ENCODE results near the gene S100A6.
A peak's percentile ranks its signal among the peaks of the same experiment; 100 is the strongest.
"Not testable (repeated sequence)": the region's sequence is repeated elsewhere in the genome, so short reads cannot be mapped to it uniquely, and the experiment has no call there.

S100A6 gene

GRCh38 chr1:153535242-153536011 is at the start of gene S100A6:
TSS of gene S100A6 (minus strand) at chr1:153535991. CDS start at chr1:153535339, 652 bp downstream.
- peak; percentile 25 for TF ChIP-seq CTCF (IDR thresholded peaks at IDR 0.05; ENCODE audit: insufficient read depth, low read length, missing control alignments)
- no peak for DNase-seq (ENCODE audit: low read depth, low spot score)
- ChIA-PET POLR2A (interaction anchor here (0.6 to 5.5 kb wide), 19 partner anchors 10 to 118 kb away, joined by 3 to 128 read pairs (median 5); partner anchors contain the start of genes CHTOP, S100A13, S100A16 and S100A2), CTCF (interaction anchor here (0.8 to 14.8 kb wide), 10 partner anchors 10 to 183 kb away, joined by 3 to 333 read pairs (median 39); partner anchors contain the start of genes S100A1, S100A13, S100A16 and S100A2)
- H3K4me3 ChIP-seq (ENCODE audit: low read depth, low read length) = peak within 1 kb of the TSS; percentile 99

- CTCF ChIA-PET = interaction anchor here (0.9 to 2.9 kb wide), 5 partner anchors 13 to 74 kb away, joined by 3 to 14 read pairs (median 4); partner anchors contain the start of gene S100A13
- TF ChIP-seq CTCF (IDR thresholded peaks at IDR 0.05; ENCODE audit: insufficient read depth, low read length, missing control alignments) = no peak
- POLR2A ChIA-PET = no interaction called here
- H3K4me3 ChIP-seq (ENCODE audit: low read depth, low read length) = no peak overlapping the region
- DNase-seq (ENCODE audit: low read depth, low spot score) = no peak
Observed at GRCh38 chr1:153585006-153585405, 49.2 kb upstream of the S100A6 start.

- TF ChIP-seq CTCF (IDR thresholded peaks at IDR 0.05; ENCODE audit: insufficient read depth, low read length, missing control alignments) = no peak
- ChIA-PET CTCF (interaction anchor here (0.7 to 2.9 kb wide), 4 partner anchors 11 to 51 kb away, joined by 3 to 10 read pairs (median 3); no protein-coding TSS in a partner anchor), POLR2A (interaction anchor here (1.1 kb wide), 1 partner anchor 50 kb away, joined by 3 read pairs; no protein-coding TSS in a partner anchor)
- no peak for DNase-seq (ENCODE audit: low read depth, low spot score)
- no peak overlapping the region for H3K4me3 ChIP-seq (ENCODE audit: low read depth, low read length)
Observed at GRCh38 chr1:153583976-153584375, 48.2 kb upstream of the S100A6 start.

- ChIA-PET POLR2A (interaction anchor here (1.1 kb wide), 1 partner anchor 49 kb away, joined by 3 read pairs; no protein-coding TSS in a partner anchor), CTCF (interaction anchor here (1.0 to 2.9 kb wide), 2 partner anchors 15 to 50 kb away, joined by 3 to 10 read pairs; no protein-coding TSS in a partner anchor)
- DNase-seq (ENCODE audit: low read depth, low spot score); H3K4me3 ChIP-seq (ENCODE audit: low read depth, low read length): not testable (repeated sequence)
Observed at GRCh38 chr1:153583514-153583913, 47.7 kb upstream of the S100A6 start.

GRCh38 chr1:153582836-153583235 is 47.0 kb upstream of the S100A6 start:
- H3K4me3 ChIP-seq (ENCODE audit: low read depth, low read length); POLR2A ChIA-PET; DNase-seq (ENCODE audit: low read depth, low spot score); CTCF ChIA-PET: not testable (repeated sequence)

- H3K4me3 ChIP-seq (ENCODE audit: low read depth, low read length) = no peak overlapping the region
- no peak for TF ChIP-seq CTCF (IDR thresholded peaks at IDR 0.05; ENCODE audit: insufficient read depth, low read length, missing control alignments)
- ChIA-PET POLR2A (no interaction called here), CTCF (interaction anchor here (0.8 to 4.2 kb wide), 4 partner anchors 10 to 68 kb away, joined by 3 to 26 read pairs (median 12); no protein-coding TSS in a partner anchor)
- DNase-seq (ENCODE audit: low read depth, low spot score) = no peak
Observed at GRCh38 chr1:153578936-153579335, 43.1 kb upstream of the S100A6 start.

- CTCF ChIA-PET = interaction anchor here (1.0 to 4.2 kb wide), 8 partner anchors 10 to 89 kb away, joined by 3 to 26 read pairs (median 4); no protein-coding TSS in a partner anchor
- POLR2A ChIA-PET = interaction anchor here (1.7 kb wide), 1 partner anchor 49 kb away, joined by 8 read pairs; the partner anchor contains the start of genes S100A1 and S100A13
- H3K4me3 ChIP-seq (ENCODE audit: low read depth, low read length) = no peak overlapping the region
- no peak for TF ChIP-seq CTCF (IDR thresholded peaks at IDR 0.05; ENCODE audit: insufficient read depth, low read length, missing control alignments)
- no peak for DNase-seq (ENCODE audit: low read depth, low spot score)
Observed at GRCh38 chr1:153578490-153578889, 42.7 kb upstream of the S100A6 start.

Data from AG04449 (cell line).